ENCODE results near the gene ANO8. TPM values are rescaled to one million over a fixed set of nuclear protein-coding genes. Genes with fewer than 3 reads are reported as not detected.
"Not testable (repeated sequence)": the region's sequence is repeated elsewhere in the genome, so short reads cannot be mapped to it uniquely, and the experiment has no call there.

ANO8 gene
- total RNA-seq, 6 donors from 2014 or later: 9.0 to 45.1 (median 16.4) TPM

GRCh38 chr19:17296976-17297375 is 37.7 kb downstream of the ANO8 start:
- H3K27ac ChIP-seq: no peak overlapping the region
- 89% methylated on average over 6 of the region's 6 CpGs for WGBS, 2 donors
- ATAC-seq (ENCODE audit: low FRiP score in 2 of 2) (no peak), DNase-seq (no peak)
- no peak for TF ChIP-seq POLR2A (IDR thresholded peaks at IDR 0.05)
- no peak for TF ChIP-seq POLR2AphosphoS5 (IDR thresholded peaks at IDR 0.05)
- TF ChIP-seq EP300 (IDR thresholded peaks at IDR 0.05): no peak
- no peak for TF ChIP-seq CTCF (IDR thresholded peaks at IDR 0.05)
- H3K9me3 ChIP-seq: no peaks in the 10 kb centered on the region
- no peaks in the 10 kb centered on the region for H3K27me3 ChIP-seq
- no peak overlapping the region for H3K4me3 ChIP-seq
- H3K4me1 ChIP-seq: peaks cover 3 to 36% (median 8%) of the 10 kb centered on the region in 4 donors
- H3K36me3 ChIP-seq: peaks cover 0 to 9% (median 4%) of the 10 kb centered on the region in 4 donors

GRCh38 chr19:17296273-17296672 is 38.4 kb downstream of the ANO8 start:
- H3K27me3 ChIP-seq: no peaks in the 10 kb centered on the region
- DNase-seq (no peak), ATAC-seq (ENCODE audit: low FRiP score in 2 of 2) (no peak)
- no peaks in the 10 kb centered on the region for H3K9me3 ChIP-seq
- TF ChIP-seq CTCF (IDR thresholded peaks at IDR 0.05): no peak
- peaks cover 0 to 9% (median 4%) of the 10 kb centered on the region in 4 donors for H3K36me3 ChIP-seq
- H3K27ac ChIP-seq: no peak overlapping the region
- peaks cover 4 to 33% (median 10%) of the 10 kb centered on the region in 4 donors for H3K4me1 ChIP-seq
- 55 to 60% methylated on average over 4 of the region's 4 CpGs for WGBS, 2 donors
- no peak overlapping the region for H3K4me3 ChIP-seq

- H3K27me3 ChIP-seq; H3K4me3 ChIP-seq; H3K36me3 ChIP-seq; DNase-seq; H3K9me3 ChIP-seq; ATAC-seq (ENCODE audit: low FRiP score in 2 of 2): not testable (repeated sequence)
- peak overlapping the region in 1 of 4 donors; percentile 57 for H3K27ac ChIP-seq
- 88 to 95% methylated on average over 6 of the region's 6 CpGs for WGBS, 2 donors
- peaks cover 4 to 26% (median 10%) of the 10 kb centered on the region in 4 donors for H3K4me1 ChIP-seq
Measured at GRCh38 chr19:17295551-17295950, 39.1 kb downstream of the ANO8 start.

- ATAC-seq (ENCODE audit: low FRiP score in 2 of 2) (peak in 1 of 2 donors; percentile 50), DNase-seq (peak in 1 of 2 donors; percentile 93)
- Histone ChIP-seq H3K27me3 (no peaks in the 10 kb centered on the region), H3K9me3 (no peaks in the 10 kb centered on the region), H3K36me3 (peaks cover 0 to 3% (median 0%) of the 10 kb centered on the region in 4 donors), H3K4me1 (peaks cover 4 to 23% (median 12%) of the 10 kb centered on the region in 4 donors), H3K27ac (no peak overlapping the region), H3K4me3 (no peak overlapping the region)
- 83% methylated on average over 23 to 48 of the region's 48 CpGs for WGBS, 2 donors
- TF ChIP-seq CTCF (IDR thresholded peaks at IDR 0.05): no peak
Measured at GRCh38 chr19:17294051-17294891, 40.4 kb downstream of the ANO8 start.

GRCh38 chr19:17293605-17294004 is 41.0 kb downstream of the ANO8 start:
- H3K4me3 ChIP-seq: no peak overlapping the region
- H3K36me3 ChIP-seq: peaks cover 0 to 3% (median 0%) of the 10 kb centered on the region in 4 donors
- no peaks in the 10 kb centered on the region for H3K9me3 ChIP-seq
- DNase-seq: no peak
- TF ChIP-seq CTCF (IDR thresholded peaks at IDR 0.05): no peak
- TF ChIP-seq EP300 (IDR thresholded peaks at IDR 0.05): no peak
- TF ChIP-seq POLR2AphosphoS5 (IDR thresholded peaks at IDR 0.05): no peak
- no peak for TF ChIP-seq POLR2A (IDR thresholded peaks at IDR 0.05)
- ATAC-seq (ENCODE audit: low FRiP score in 2 of 2): no peak
- H3K4me1 ChIP-seq: peaks cover 4 to 24% (median 12%) of the 10 kb centered on the region in 4 donors
- WGBS, 2 donors: 91 to 92% methylated on average over 13 to 14 of the region's 14 CpGs
- no peaks in the 10 kb centered on the region for H3K27me3 ChIP-seq
- H3K27ac ChIP-seq: no peak overlapping the region

All from upper lobe of left lung (tissue), 6 donors.